VCaP (cell line): ENCODE results near the gene SLC38A2.

Source experiments
- H3K27ac ChIP-seq: fragments of 450-650 bp; 2 replicates; pipeline ENCODE4 v1.5.1; 2017
- CTCF ChIP-seq: fragments of 450-650 bp; conservative IDR thresholded peaks from 2 replicates; pipeline ENCODE4 v1.5.1; 2017; ENCODE audit warnings: mild to moderate bottlenecking, moderate library complexity

Gene SLC38A2

GRCh38 chr12:46320731-46321130, 51.8 kb downstream of the SLC38A2 start:
- TF ChIP-seq CTCF, result no peak
- no peak overlapping the region for H3K27ac ChIP-seq

GRCh38 chr12:46318037-46318436, 54.5 kb downstream of the SLC38A2 start:
- H3K27ac ChIP-seq, result no peak overlapping the region
- TF ChIP-seq CTCF, result no peak
